GM23338 (cell line): Measurements from ENCODE around the gene P4HA3. TPM values are rescaled to one million over a fixed set of nuclear protein-coding genes. Genes with fewer than 3 reads are reported as not detected.

Source experiments
- ATAC-seq: fragments of 200-7000 bp; cut with Tn5 transposase; 3 replicates; pipeline ENCODE4 v1.9.1; 2020
- DNase-seq: peaks from one replicate; pipeline ENCODE4 v3.0.0-alpha.2; 2015; ENCODE audit warnings: low spot score
- H2AFZ ChIP-seq: fragments of 200-600 bp; sonication (generic); 2 replicates; pipeline ENCODE4 v1.8.0; 2016; ENCODE audit warnings: antibody characterized with exemption, mild to moderate bottlenecking, moderate library complexity
- H3F3A ChIP-seq: fragments of 200-600 bp; sonication (generic); replicated peaks from 2 replicates; pipeline ENCODE4 v1.8.0; 2017; ENCODE audit warnings: antibody characterized with exemption, mixed run types, low read depth
- H3K27ac ChIP-seq: fragments of 200-600 bp; sonication (generic); 2 replicates; pipeline ENCODE4 v1.6.1; 2016; ENCODE audit warnings: low read depth
- H3K27me3 ChIP-seq: fragments of 200-600 bp; sonication (generic); 2 replicates; pipeline ENCODE4 v1.8.0; 2016; ENCODE audit warnings: mild to moderate bottlenecking, mixed run types, moderate library complexity; ENCODE audit not compliant: insufficient read depth
- H3K36me3 ChIP-seq: fragments of 200-600 bp; sonication (generic); 2 replicates; pipeline ENCODE4 v1.8.0; 2016; ENCODE audit warnings: mild to moderate bottlenecking; ENCODE audit not compliant: insufficient read depth
- H3K4me1 ChIP-seq: fragments of 200-600 bp; sonication (generic); 2 replicates; pipeline ENCODE4 v1.8.0; 2016; ENCODE audit warnings: mild to moderate bottlenecking, moderate library complexity; ENCODE audit not compliant: insufficient read depth
- H3K4me2 ChIP-seq: fragments of 200-600 bp; sonication (generic); 2 replicates; pipeline ENCODE4 v1.7.1; 2017; ENCODE audit warnings: mixed run types
- H3K4me3 ChIP-seq: fragments of 200-600 bp; sonication (generic); 2 replicates; pipeline ENCODE4 v1.6.1; 2016; ENCODE audit warnings: mixed run types
- H3K79me2 ChIP-seq: fragments of 200-600 bp; sonication (generic); replicated peaks from 2 replicates; pipeline ENCODE4 v1.8.0; 2017; ENCODE audit warnings: mild to moderate bottlenecking; ENCODE audit not compliant: insufficient read depth
- H3K9me2 ChIP-seq: fragments of 200-600 bp; sonication (generic); 2 replicates; pipeline ENCODE4 v1.8.0; 2017; ENCODE audit not compliant: insufficient read depth
- H4K20me1 ChIP-seq: fragments of 200-600 bp; sonication (generic); replicated peaks from 2 replicates; pipeline ENCODE4 v1.8.0; 2017; ENCODE audit warnings: mild to moderate bottlenecking; ENCODE audit not compliant: insufficient read depth
- H3K27ac Mint-ChIP-seq: 2 replicates; pipeline ENCODE4 v1.8.0; 2020; ENCODE audit warnings: inconsistent platforms, mild to moderate bottlenecking, moderate library complexity, mixed read lengths
- H3K27me3 Mint-ChIP-seq: 3 replicates; pipeline ENCODE4 v1.8.0; 2022; ENCODE audit warnings: low read depth, mild to moderate bottlenecking, moderate library complexity, mixed read lengths, inconsistent platforms; ENCODE audit not compliant: insufficient read depth, poor library complexity
- H3K36me3 Mint-ChIP-seq: 3 replicates; pipeline ENCODE4 v1.8.0; 2021; ENCODE audit warnings: low read depth, mild to moderate bottlenecking, inconsistent platforms, moderate library complexity, mixed read lengths
- H3K4me1 Mint-ChIP-seq: 3 replicates; pipeline ENCODE4 v1.8.0; 2020; ENCODE audit warnings: mild to moderate bottlenecking, inconsistent platforms, mixed read lengths
- H3K4me3 Mint-ChIP-seq: 3 replicates; pipeline ENCODE4 v1.8.0; 2021; ENCODE audit warnings: moderate library complexity, mild to moderate bottlenecking, inconsistent platforms, mixed read lengths
- H3K9me3 Mint-ChIP-seq: 3 replicates; pipeline ENCODE4 v1.8.0; 2020; ENCODE audit warnings: moderate library complexity, mild to moderate bottlenecking, inconsistent platforms, mixed read lengths
- CREB1 ChIP-seq: fragments of 250-450 bp; sonication (Bioruptor Pico); IDR thresholded peaks from 2 replicates; pipeline ENCODE4 v1.5.0; 2020; ENCODE audit warnings: low read depth, mild to moderate bottlenecking, moderate library complexity
- EZH2 ChIP-seq: fragments of 200-600 bp; sonication (generic); IDR thresholded peaks from one replicate; pipeline ENCODE4 v1.8.0; 2017; ENCODE audit warnings: antibody characterized with exemption, mild to moderate bottlenecking, low read depth; ENCODE audit not compliant: unreplicated experiment
- EZH2phosphoT487 ChIP-seq: fragments of 200-600 bp; sonication (generic); IDR thresholded peaks from one replicate; pipeline ENCODE4 v1.8.1; 2018; ENCODE audit warnings: antibody characterized with exemption; ENCODE audit not compliant: unreplicated experiment
- JUNB ChIP-seq: IDR thresholded peaks from one replicate; pipeline ENCODE4 v1.6.1; 2016; ENCODE audit warnings: antibody characterized with exemption; ENCODE audit not compliant: unreplicated experiment
- NANOG ChIP-seq: IDR thresholded peaks from 2 replicates; pipeline ENCODE4 v1.6.1; 2016; ENCODE audit warnings: antibody characterized with exemption, borderline replicate concordance
- POLR2AphosphoS5 ChIP-seq: IDR thresholded peaks from 2 replicates; pipeline ENCODE4 v1.6.1; 2016; ENCODE audit warnings: antibody characterized with exemption, low read depth
- STAT1 ChIP-seq: IDR thresholded peaks from one replicate; pipeline ENCODE4 v1.6.1; 2016; ENCODE audit warnings: antibody characterized with exemption; ENCODE audit not compliant: unreplicated experiment
- ZNF114 ChIP-seq: fragments of 250-450 bp; sonication (Bioruptor Pico); IDR thresholded peaks from 2 replicates; pipeline ENCODE4 v1.5.0; 2020; ENCODE audit warnings: mild to moderate bottlenecking, moderate library complexity
- ZNF331 ChIP-seq: fragments of 250-450 bp; sonication (Bioruptor Pico); IDR thresholded peaks from 2 replicates; pipeline ENCODE4 v1.5.0; 2020; ENCODE audit warnings: low read depth, mild to moderate bottlenecking, moderate library complexity
- ZNF462 ChIP-seq: fragments of 250-450 bp; sonication (Bioruptor Pico); IDR thresholded peaks from 2 replicates; pipeline ENCODE4 v1.5.0; 2020; ENCODE audit warnings: mild to moderate bottlenecking, moderate library complexity
- polyA plus RNA-seq: library from polyadenylated mRNA; unstranded; fragments of >200 nt; fragmentation: Nextera tagmentation; extraction: Ambion mirVana; gene quantifications from 2 replicates; pipeline ENCODE4 v1.2.1, GENCODE V29; 2016
- total RNA-seq: library from RNA; depleted of rRNA; stranded (reverse); fragments of >200 nt; shearing (Covaris generic); gene quantifications from 2 replicates; pipeline ENCODE4 v1.2.3, GENCODE V29; 2014
- TF ChIP-seq, protein P1 (sequence below), 2 experiments: fragments of 200-600 bp in 1 of 2; sonication (generic) in 1 of 2; conservative IDR thresholded peaks; 2 replicates each; pipeline versions ENCODE4 v1.5.1 to v1.6.1; 2016 to 2017; ENCODE audit warnings: antibody characterized with exemption in 2 of 2, low read depth in 2 of 2, mild to moderate bottlenecking in 2 of 2, moderate library complexity in 1 of 2
- TF ChIP-seq, protein P2 (sequence below): IDR thresholded peaks from one replicate; pipeline ENCODE4 v1.6.1; 2018; ENCODE audit warnings: antibody characterized with exemption; ENCODE audit not compliant: unreplicated experiment

The P4HA3 gene
- total and polyA plus RNA-seq, 2 experiments from 2014 or later = 0.08 TPM; not detected in 1

DNA sequence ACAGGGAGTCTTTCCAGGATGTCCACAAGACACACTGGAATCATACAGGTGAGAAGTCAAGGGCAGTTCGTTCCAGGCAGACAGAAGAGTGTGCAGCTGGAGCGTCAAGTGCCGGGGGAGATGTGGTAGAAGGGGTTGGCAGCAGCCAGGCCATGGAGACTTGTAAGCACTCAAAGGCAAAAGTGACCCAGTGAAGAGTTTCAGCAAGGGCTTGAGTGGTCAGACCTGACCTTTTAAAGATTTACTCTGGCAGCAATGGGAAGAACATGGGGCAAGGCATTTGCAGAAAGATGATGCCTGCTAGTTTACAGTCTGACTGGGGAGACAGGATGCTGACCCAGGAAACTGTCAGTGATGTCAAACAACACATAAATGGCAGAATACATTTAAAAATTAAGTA, 29.0 kb downstream of the P4HA3 start (continued):
- TF ChIP-seq, protein P1, sequence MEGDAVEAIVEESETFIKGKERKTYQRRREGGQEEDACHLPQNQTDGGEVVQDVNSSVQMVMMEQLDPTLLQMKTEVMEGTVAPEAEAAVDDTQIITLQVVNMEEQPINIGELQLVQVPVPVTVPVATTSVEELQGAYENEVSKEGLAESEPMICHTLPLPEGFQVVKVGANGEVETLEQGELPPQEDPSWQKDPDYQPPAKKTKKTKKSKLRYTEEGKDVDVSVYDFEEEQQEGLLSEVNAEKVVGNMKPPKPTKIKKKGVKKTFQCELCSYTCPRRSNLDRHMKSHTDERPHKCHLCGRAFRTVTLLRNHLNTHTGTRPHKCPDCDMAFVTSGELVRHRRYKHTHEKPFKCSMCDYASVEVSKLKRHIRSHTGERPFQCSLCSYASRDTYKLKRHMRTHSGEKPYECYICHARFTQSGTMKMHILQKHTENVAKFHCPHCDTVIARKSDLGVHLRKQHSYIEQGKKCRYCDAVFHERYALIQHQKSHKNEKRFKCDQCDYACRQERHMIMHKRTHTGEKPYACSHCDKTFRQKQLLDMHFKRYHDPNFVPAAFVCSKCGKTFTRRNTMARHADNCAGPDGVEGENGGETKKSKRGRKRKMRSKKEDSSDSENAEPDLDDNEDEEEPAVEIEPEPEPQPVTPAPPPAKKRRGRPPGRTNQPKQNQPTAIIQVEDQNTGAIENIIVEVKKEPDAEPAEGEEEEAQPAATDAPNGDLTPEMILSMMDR (conservative IDR thresholded peaks at IDR 0.05; ENCODE audit: low read depth in 2 of 2) = no peak
- TF ChIP-seq JUNB = no peak
- no peak for TF ChIP-seq POLR2AphosphoS5
- no peak for TF ChIP-seq ZNF331
- TF ChIP-seq EZH2phosphoT487 = no peak

DNA sequence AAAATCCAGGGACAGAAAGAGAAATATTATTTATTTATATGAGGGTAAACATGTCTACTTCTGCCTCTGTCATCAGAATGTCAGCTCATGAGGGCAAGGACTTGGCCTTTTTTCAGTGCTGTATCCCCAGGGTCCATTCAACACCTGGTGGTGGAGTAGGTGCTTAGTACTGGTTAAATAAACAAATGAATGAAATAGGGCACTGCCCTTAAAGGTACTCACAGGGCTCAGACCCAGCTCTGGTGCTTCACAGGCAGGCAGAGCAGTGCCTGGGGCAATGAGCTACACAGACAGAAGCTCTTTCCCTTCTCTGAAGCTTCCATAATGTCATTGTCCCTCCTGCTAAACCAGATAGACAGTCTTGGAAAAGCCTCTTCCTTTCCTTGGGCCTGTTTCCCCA, 30.9 kb downstream of the P4HA3 start:
- no peaks in the 10 kb centered on the region for H3K27me3 ChIP-seq
- Mint-ChIP-seq H3K27ac (no peak overlapping the region), H3K36me3 (no peaks in the 10 kb centered on the region), H3K4me3 (no peak overlapping the region), H3K9me3 (no peaks in the 10 kb centered on the region), H3K27me3 (no peaks in the 10 kb centered on the region), H3K4me1 (no peaks in the 10 kb centered on the region)
- no peaks in the 10 kb centered on the region for H3F3A ChIP-seq
- ATAC-seq (no peak), DNase-seq (no peak)
- no peak overlapping the region for H3K27ac ChIP-seq
- no peaks in the 10 kb centered on the region for H3K36me3 ChIP-seq
- H3K79me2 ChIP-seq = no peaks in the 10 kb centered on the region
- H3K4me2 ChIP-seq = no peak overlapping the region
- H4K20me1 ChIP-seq = no peaks in the 10 kb centered on the region
- no peak overlapping the region for H2AFZ ChIP-seq
- no peaks in the 10 kb centered on the region for H3K4me1 ChIP-seq
- no peaks in the 10 kb centered on the region for H3K9me2 ChIP-seq
- no peak overlapping the region for H3K4me3 ChIP-seq
- TF ChIP-seq ZNF114 (CRISPR knock-in tag) (no peak), ZNF331 (no peak), EZH2 (no peak), STAT1 (no peak), POLR2AphosphoS5 (no peak), CREB1 (CRISPR knock-in tag) (no peak), ZNF462 (CRISPR knock-in tag) (no peak), NANOG (no peak), EZH2phosphoT487 (no peak), JUNB (no peak)
- TF ChIP-seq, protein P1 (conservative IDR thresholded peaks at IDR 0.05; ENCODE audit: low read depth in 2 of 2) = no peak
- TF ChIP-seq, protein P2, sequence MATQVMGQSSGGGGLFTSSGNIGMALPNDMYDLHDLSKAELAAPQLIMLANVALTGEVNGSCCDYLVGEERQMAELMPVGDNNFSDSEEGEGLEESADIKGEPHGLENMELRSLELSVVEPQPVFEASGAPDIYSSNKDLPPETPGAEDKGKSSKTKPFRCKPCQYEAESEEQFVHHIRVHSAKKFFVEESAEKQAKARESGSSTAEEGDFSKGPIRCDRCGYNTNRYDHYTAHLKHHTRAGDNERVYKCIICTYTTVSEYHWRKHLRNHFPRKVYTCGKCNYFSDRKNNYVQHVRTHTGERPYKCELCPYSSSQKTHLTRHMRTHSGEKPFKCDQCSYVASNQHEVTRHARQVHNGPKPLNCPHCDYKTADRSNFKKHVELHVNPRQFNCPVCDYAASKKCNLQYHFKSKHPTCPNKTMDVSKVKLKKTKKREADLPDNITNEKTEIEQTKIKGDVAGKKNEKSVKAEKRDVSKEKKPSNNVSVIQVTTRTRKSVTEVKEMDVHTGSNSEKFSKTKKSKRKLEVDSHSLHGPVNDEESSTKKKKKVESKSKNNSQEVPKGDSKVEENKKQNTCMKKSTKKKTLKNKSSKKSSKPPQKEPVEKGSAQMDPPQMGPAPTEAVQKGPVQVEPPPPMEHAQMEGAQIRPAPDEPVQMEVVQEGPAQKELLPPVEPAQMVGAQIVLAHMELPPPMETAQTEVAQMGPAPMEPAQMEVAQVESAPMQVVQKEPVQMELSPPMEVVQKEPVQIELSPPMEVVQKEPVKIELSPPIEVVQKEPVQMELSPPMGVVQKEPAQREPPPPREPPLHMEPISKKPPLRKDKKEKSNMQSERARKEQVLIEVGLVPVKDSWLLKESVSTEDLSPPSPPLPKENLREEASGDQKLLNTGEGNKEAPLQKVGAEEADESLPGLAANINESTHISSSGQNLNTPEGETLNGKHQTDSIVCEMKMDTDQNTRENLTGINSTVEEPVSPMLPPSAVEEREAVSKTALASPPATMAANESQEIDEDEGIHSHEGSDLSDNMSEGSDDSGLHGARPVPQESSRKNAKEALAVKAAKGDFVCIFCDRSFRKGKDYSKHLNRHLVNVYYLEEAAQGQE = no peak
